Mucosa of descending colon (tissue), 3 donors: ENCODE data around the gene QDPR. TPM values are rescaled to one million over a fixed set of nuclear protein-coding genes. Genes with fewer than 3 reads are reported as not detected.

Source experiments
- ATAC-seq: fragments of 200-7000 bp; cut with Tn5 transposase; one replicate; pipeline ENCODE4 v1.9.1; 2020; ENCODE audit warnings: mild to moderate bottlenecking, moderate library complexity
- DNase-seq, 3 donors: peaks; one replicate each; pipeline ENCODE4 v3.0.0-alpha.2; 2020
- H3K36me3 ChIP-seq: fragments of 200-600 bp; one replicate; pipeline ENCODE4 v1.8.0; 2021; ENCODE audit warnings: low read depth, mild to moderate bottlenecking
- H3K4me1 ChIP-seq: fragments of 200-600 bp; one replicate; pipeline ENCODE4 v1.8.0; 2021; ENCODE audit warnings: low read depth, mild to moderate bottlenecking
- H3K4me3 ChIP-seq: fragments of 200-600 bp; one replicate; pipeline ENCODE4 v1.8.0; 2021; ENCODE audit warnings: mild to moderate bottlenecking
- H3K9me3 ChIP-seq: fragments of 200-600 bp; one replicate; pipeline ENCODE4 v1.8.0; 2021; ENCODE audit warnings: mild to moderate bottlenecking
- CTCF ChIP-seq: fragments of 200-600 bp; IDR thresholded peaks from one replicate; pipeline ENCODE4 v1.8.0; 2022; ENCODE audit warnings: antibody characterized with exemption, mild to moderate bottlenecking
- intact Hi-C, 2 donors: fragments of 100-400 bp; cut with DNase I in 1 of 2; cut with micrococcal nuclease in 1 of 2; formaldehyde crosslinking; loops; one replicate each; pipeline versions ENCODE4 v1.11.0 to v1.11.1; 2022; cut with DNase I, micrococcal nuclease
- long read RNA-seq, 2 donors: library from polyadenylated mRNA; unstranded; transcript quantifications; one replicate each; pipeline ENCODE4 v2.0.0, GENCODE V29; 2019 to 2021
- total RNA-seq, 3 donors: library from RNA; stranded (reverse); fragmentation: NEBNext Ultra II Directional in 2 of 3; extraction: Animal tissue kit (Norgen Biotek cat#: 25700) in 2 of 3; gene quantifications; one replicate each; pipeline versions ENCODE4 v1.2.1 to v1.2.4, GENCODE V29; 2021 to 2023
- donor health status: DM: no; HTN: no; CAD: no; lungs with moderate emphysema.
- donor health status: DM: no; HTN: no; CAD: no.
- donor health status: DM: no; HTN: yes; CAD: no.

Gene QDPR
- total RNA-seq = 10 to 100 TPM; 18.0 to 27.2 (median 24.1) TPM
- long read RNA-seq, donor 1, transcript QDPR-202 (6 exons, 1,278 nt) = minor isoform, 5 of 64 reads
- long read RNA-seq, donor 1, transcript QDPR-201 (7 exons, 1,648 nt) = major isoform, 48 of 64 reads
- long read RNA-seq, donor 1, partial matches to known transcripts = 3 of 64 reads
- long read RNA-seq, donor 1, other reads (novel, unspliced or antisense) = 5 of 64 reads
- long read RNA-seq, donor 2, transcript QDPR-201 (7 exons, 1,648 nt) = major isoform, 31 of 36 reads
- long read RNA-seq, donor 2, partial matches to known transcripts = 0 of 36 reads
- long read RNA-seq, donor 2, other reads (novel, unspliced or antisense) = 3 of 36 reads

- intact Hi-C loops = no loop called here
Measured at GRCh38 chr4:17511950-17512795, at the start of gene QDPR. TSS of gene QDPR (minus strand) at chr4:17512090. CDS start at chr4:17512054, 36 bp downstream.

GRCh38 chr4:17561195-17561909 lies 49.5 kb upstream of the QDPR start:
- no peak for ATAC-seq
- TF ChIP-seq CTCF = no peak
- intact Hi-C loops = no loop called here

More at GRCh38 chr4:17511950-17512795, at the start of gene QDPR:
- Histone ChIP-seq H3K9me3 (no peaks in the 10 kb centered on the region), H3K36me3 (no peaks in the 10 kb centered on the region), H3K4me3 (peak within 1 kb of the TSS; percentile 63), H3K4me1 (peaks cover 14% of the 10 kb centered on the region)
- peak; percentile 78 to 89 (median 85) for DNase-seq
- TF ChIP-seq CTCF = peak; percentile 50
- ATAC-seq = peak; percentile 97

DNA sequence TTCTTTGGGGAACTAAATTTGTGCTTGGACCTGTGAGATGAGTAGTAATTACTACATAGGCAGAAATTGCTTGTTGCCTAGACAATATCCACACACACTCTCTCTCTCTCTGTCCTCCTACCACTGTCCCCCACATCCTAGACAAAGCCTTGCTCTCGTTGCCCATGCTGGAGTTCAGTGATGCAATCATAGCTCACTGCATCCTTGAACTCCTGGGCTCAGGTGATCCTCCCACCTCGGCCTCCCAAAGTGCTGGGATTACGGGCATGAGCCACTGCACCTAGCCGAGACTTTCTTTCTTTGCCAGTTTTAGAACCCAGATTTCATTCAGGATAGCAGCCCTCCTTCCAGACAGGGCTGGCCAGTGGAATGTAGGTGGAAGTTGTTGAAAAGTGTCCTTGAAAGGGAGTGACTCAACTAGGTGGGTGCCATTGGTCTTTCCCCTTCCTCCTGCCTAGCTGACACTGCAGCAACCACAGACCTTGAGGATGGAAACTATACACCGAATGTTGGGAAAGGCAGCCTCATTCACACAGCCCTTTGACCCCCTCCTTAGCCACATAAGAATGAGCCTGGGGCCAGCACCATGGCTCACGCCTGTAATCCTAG lies 48.3 kb upstream of the QDPR start:
- H3K36me3 ChIP-seq = no peaks in the 10 kb centered on the region
- no peaks in the 10 kb centered on the region for H3K9me3 ChIP-seq
- DNase-seq = no peak
- H3K4me1 ChIP-seq = no peaks in the 10 kb centered on the region
- H3K4me3 ChIP-seq = no peak overlapping the region
- intact Hi-C loops = no loop called here
- no peak for TF ChIP-seq CTCF
- ATAC-seq = no peak

More at GRCh38 chr4:17561195-17561909, 49.5 kb upstream of the QDPR start:
- no peak for DNase-seq
- Histone ChIP-seq H3K4me3 (no peak overlapping the region), H3K9me3 (no peaks in the 10 kb centered on the region), H3K4me1 (no peaks in the 10 kb centered on the region), H3K36me3 (no peaks in the 10 kb centered on the region)

GRCh38 chr4:17559709-17560048 lies 47.8 kb upstream of the QDPR start:
- ATAC-seq (no peak), DNase-seq (no peak)
- H3K36me3 ChIP-seq = no peaks in the 10 kb centered on the region
- H3K4me3 ChIP-seq = no peak overlapping the region
- H3K4me1 ChIP-seq = no peaks in the 10 kb centered on the region
- H3K9me3 ChIP-seq = no peaks in the 10 kb centered on the region
- intact Hi-C loops = loop anchor here in 1 of 2 donors (10.0 kb wide), 1 partner anchor 75 kb away; no protein-coding TSS in a partner anchor
- no peak for TF ChIP-seq CTCF
